Mesodermal cell (in vitro differentiated cells): ENCODE results near the gene NTN3.
"Not testable (repeated sequence)": the region's sequence is repeated elsewhere in the genome, so short reads cannot be mapped to it uniquely, and the experiment has no call there.

Source experiments
- H3K27ac ChIP-seq: 2 replicates; pipeline ENCODE4 v1.7.0; 2013; ENCODE audit warnings: mild to moderate bottlenecking, low read depth, low read length, moderate library complexity; ENCODE audit not compliant: severe bottlenecking
- H3K36me3 ChIP-seq: 2 replicates; pipeline ENCODE4 v1.7.1; 2013; ENCODE audit warnings: mild to moderate bottlenecking, low read length, moderate library complexity; ENCODE audit not compliant: control insufficient read depth, insufficient read depth
- H3K4me1 ChIP-seq: one replicate; pipeline ENCODE4 v1.7.1; 2013; ENCODE audit warnings: mild to moderate bottlenecking, low read length; ENCODE audit not compliant: insufficient read depth, control insufficient read depth, poor library complexity, severe bottlenecking
- H3K4me3 ChIP-seq: 2 replicates; pipeline ENCODE4 v1.7.0; 2013; ENCODE audit warnings: low read length, control low read depth, mild to moderate bottlenecking; ENCODE audit not compliant: insufficient read depth, poor library complexity, severe bottlenecking; ENCODE audit errors: extremely low read depth
- H3K9me3 ChIP-seq: 2 replicates; pipeline ENCODE4 v1.7.1; 2013; ENCODE audit warnings: mild to moderate bottlenecking, low read length, moderate library complexity; ENCODE audit not compliant: control insufficient read depth
- WGBS, 2 experiments: methylation state at CpG; one replicate each; pipeline ENCODE4 v1.1.5; 2013; ENCODE audit warnings: missing lambda C conversion rate in 2 of 2; ENCODE audit not compliant: insufficient coverage in 2 of 2; 5-methylcytosine and 5-hydroxymethylcytosine counted together

Gene NTN3

GRCh38 chr16:2472885-2473445 lies 1.9 kb downstream of the NTN3 start:
- Histone ChIP-seq H3K27ac (no peak overlapping the region), H3K4me3 (peak overlapping the region; percentile 14), H3K9me3 (no peaks in the 10 kb centered on the region), H3K4me1 (peaks cover 18% of the 10 kb centered on the region), H3K36me3 (no peaks in the 10 kb centered on the region)
- 89 to 91% methylated on average over 11 of the region's 14 CpGs for WGBS, 2 experiments

- Histone ChIP-seq H3K27ac (no peak overlapping the region), H3K9me3 (no peaks in the 10 kb centered on the region), H3K4me1 (peaks cover 13% of the 10 kb centered on the region), H3K4me3 (peak overlapping the region; percentile 14), H3K36me3 (no peaks in the 10 kb centered on the region)
- 7 to 8% methylated on average over 15 to 39 of the region's 49 CpGs for WGBS, 2 experiments
Measured at GRCh38 chr16:2473446-2473926, 2.4 kb downstream of the NTN3 start.

GRCh38 chr16:2473999-2474876 lies 3.1 kb downstream of the NTN3 start:
- Histone ChIP-seq H3K36me3 (no peaks in the 10 kb centered on the region), H3K9me3 (no peaks in the 10 kb centered on the region), H3K4me1 (peaks cover 6% of the 10 kb centered on the region), H3K27ac (no peak overlapping the region), H3K4me3 (peak overlapping the region; percentile 77)
- WGBS, 2 experiments, result 0 to 1% methylated on average over 86 to 100 of the region's 100 CpGs

- Histone ChIP-seq H3K4me3 (peak within 1 kb of the TSS; percentile 77), H3K27ac (no peak within 1 kb of the TSS)
- 0 to 1% methylated on average over 35 to 47 of the region's 77 CpGs for WGBS, 2 experiments
Measured at GRCh38 chr16:2474877-2475412, 3.8 kb downstream of the NTN3 start, which contains the start of gene TBC1D24. Gene TBC1D24, plus strand, starts transcription at chr16:2475127. Its CDS starts 21,022 bp downstream, at chr16:2496149.

GRCh38 chr16:2475413-2476344 lies 4.6 kb downstream of the NTN3 start:
- Histone ChIP-seq H3K9me3 (no peaks in the 10 kb centered on the region), H3K4me1 (peaks cover 6% of the 10 kb centered on the region), H3K4me3 (peak overlapping the region; percentile 55), H3K27ac (no peak overlapping the region), H3K36me3 (no peaks in the 10 kb centered on the region)
- 12 to 18% methylated on average over 41 to 44 of the region's 55 CpGs for WGBS, 2 experiments

More at GRCh38 chr16:2474877-2475412, 3.8 kb downstream of the NTN3 start, which contains the start of gene TBC1D24:
- Histone ChIP-seq H3K4me1 (peaks cover 6% of the 10 kb centered on the region), H3K9me3 (no peaks in the 10 kb centered on the region), H3K36me3 (no peaks in the 10 kb centered on the region)

GRCh38 chr16:2476345-2476720 lies 5.2 kb downstream of the NTN3 start:
- 83 to 93% methylated on average over 7 to 9 of the region's 9 CpGs for WGBS, 2 experiments
- no peaks in the 10 kb centered on the region for H3K36me3 ChIP-seq
- no peak overlapping the region for H3K4me3 ChIP-seq
- no peak overlapping the region for H3K27ac ChIP-seq
- no peaks in the 10 kb centered on the region for H3K9me3 ChIP-seq
- H3K4me1 ChIP-seq, result peaks cover 6% of the 10 kb centered on the region

- Histone ChIP-seq H3K36me3 (no peaks in the 10 kb centered on the region), H3K27ac (no peak overlapping the region), H3K4me3 (no peak overlapping the region), H3K4me1 (peaks cover 6% of the 10 kb centered on the region), H3K9me3 (no peaks in the 10 kb centered on the region)
- 93 to 95% methylated on average over 2 of the region's 3 CpGs for WGBS, 2 experiments
Measured at GRCh38 chr16:2476741-2477140, 5.6 kb downstream of the NTN3 start.

- H3K27ac ChIP-seq, result no peak overlapping the region
- H3K9me3 ChIP-seq, result no peaks in the 10 kb centered on the region
- H3K4me1 ChIP-seq, result peaks cover 3% of the 10 kb centered on the region
- no peaks in the 10 kb centered on the region for H3K36me3 ChIP-seq
- H3K4me3 ChIP-seq, result no peak overlapping the region
- WGBS, 2 experiments, result 81 to 87% methylated on average over 3 of the region's 3 CpGs
Measured at GRCh38 chr16:2477327-2477726, 6.2 kb downstream of the NTN3 start.

GRCh38 chr16:2478279-2478678 lies 7.2 kb downstream of the NTN3 start:
- Histone ChIP-seq H3K27ac (no peak overlapping the region), H3K4me3 (no peak overlapping the region), H3K36me3 (no peaks in the 10 kb centered on the region), H3K9me3 (no peaks in the 10 kb centered on the region), H3K4me1 (peaks cover 3% of the 10 kb centered on the region)
- WGBS, 2 experiments, result 84 to 94% methylated on average over 4 to 8 of the region's 8 CpGs

GRCh38 chr16:2479996-2480395 lies 8.9 kb downstream of the NTN3 start:
- H3K4me1 ChIP-seq, H3K9me3 ChIP-seq: not testable (repeated sequence)
- WGBS, 2 experiments, result 91 to 96% methylated on average over 9 to 10 of the region's 10 CpGs

More at GRCh38 chr16:2479996-2480395, 8.9 kb downstream of the NTN3 start:
- H3K36me3 ChIP-seq, H3K27ac ChIP-seq, H3K4me3 ChIP-seq: not testable (repeated sequence)
